Fibroblast of the aortic adventitia (primary cell): ENCODE measurements around the gene PPP1R26. TPM values are rescaled to one million over a fixed set of nuclear protein-coding genes. Genes with fewer than 3 reads are reported as not detected.
"Not testable (repeated sequence)": the region's sequence is repeated elsewhere in the genome, so short reads cannot be mapped to it uniquely, and the experiment has no call there.

Experiments used
- DNase-seq: peaks from one replicate; pipeline ENCODE4 v3.0.0-alpha.2; 2010; ENCODE audit warnings: low read depth
- H3K4me3 ChIP-seq: 2 replicates; pipeline ENCODE4 v1.5.1; 2011; ENCODE audit warnings: low read depth, mild to moderate bottlenecking, control low read depth, low read length, moderate library complexity
- total RNA-seq: library from RNA; depleted of rRNA; stranded (reverse); fragments of >200 nt; gene quantifications from 2 replicates; pipeline ENCODE4 v1.2.3, GENCODE V29; 2012; ENCODE audit warnings: low replicate concordance
- TF ChIP-seq, protein P1 (sequence below): IDR thresholded peaks from 2 replicates; pipeline ENCODE4 v1.5.1; 2011; ENCODE audit warnings: mild to moderate bottlenecking, low read length, control low read depth, inconsistent platforms; ENCODE audit not compliant: insufficient read depth

Gene PPP1R26
- total RNA-seq, 1 donor = 2.8 TPM

GRCh38 chr9:135508211-135508820 lies 28.7 kb downstream of the PPP1R26 start:
- H3K4me3 ChIP-seq = no peak overlapping the region
- TF ChIP-seq, protein P1, sequence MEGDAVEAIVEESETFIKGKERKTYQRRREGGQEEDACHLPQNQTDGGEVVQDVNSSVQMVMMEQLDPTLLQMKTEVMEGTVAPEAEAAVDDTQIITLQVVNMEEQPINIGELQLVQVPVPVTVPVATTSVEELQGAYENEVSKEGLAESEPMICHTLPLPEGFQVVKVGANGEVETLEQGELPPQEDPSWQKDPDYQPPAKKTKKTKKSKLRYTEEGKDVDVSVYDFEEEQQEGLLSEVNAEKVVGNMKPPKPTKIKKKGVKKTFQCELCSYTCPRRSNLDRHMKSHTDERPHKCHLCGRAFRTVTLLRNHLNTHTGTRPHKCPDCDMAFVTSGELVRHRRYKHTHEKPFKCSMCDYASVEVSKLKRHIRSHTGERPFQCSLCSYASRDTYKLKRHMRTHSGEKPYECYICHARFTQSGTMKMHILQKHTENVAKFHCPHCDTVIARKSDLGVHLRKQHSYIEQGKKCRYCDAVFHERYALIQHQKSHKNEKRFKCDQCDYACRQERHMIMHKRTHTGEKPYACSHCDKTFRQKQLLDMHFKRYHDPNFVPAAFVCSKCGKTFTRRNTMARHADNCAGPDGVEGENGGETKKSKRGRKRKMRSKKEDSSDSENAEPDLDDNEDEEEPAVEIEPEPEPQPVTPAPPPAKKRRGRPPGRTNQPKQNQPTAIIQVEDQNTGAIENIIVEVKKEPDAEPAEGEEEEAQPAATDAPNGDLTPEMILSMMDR = no peak
- no peak for DNase-seq

DNA sequence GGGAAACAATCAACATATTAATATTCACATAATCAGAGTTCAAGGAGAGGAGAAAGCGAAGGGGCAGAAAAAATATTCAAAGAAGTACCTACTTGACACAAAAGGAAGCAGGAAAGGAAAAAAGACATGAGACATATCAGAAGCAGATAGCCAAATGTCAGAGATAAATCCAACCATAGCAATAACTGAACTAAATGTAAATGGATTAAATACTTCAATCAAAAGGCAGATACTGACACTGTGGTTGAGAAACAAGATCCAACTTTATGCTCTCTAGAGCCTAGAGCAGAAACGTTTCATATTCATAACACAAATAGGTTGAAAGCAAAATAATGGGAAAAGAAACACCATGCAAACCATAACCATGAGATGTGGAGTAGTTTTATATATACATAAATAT lies 29.9 kb downstream of the PPP1R26 start:
- H3K4me3 ChIP-seq = no peak overlapping the region
- TF ChIP-seq, protein P1 = no peak
- DNase-seq = no peak

DNA sequence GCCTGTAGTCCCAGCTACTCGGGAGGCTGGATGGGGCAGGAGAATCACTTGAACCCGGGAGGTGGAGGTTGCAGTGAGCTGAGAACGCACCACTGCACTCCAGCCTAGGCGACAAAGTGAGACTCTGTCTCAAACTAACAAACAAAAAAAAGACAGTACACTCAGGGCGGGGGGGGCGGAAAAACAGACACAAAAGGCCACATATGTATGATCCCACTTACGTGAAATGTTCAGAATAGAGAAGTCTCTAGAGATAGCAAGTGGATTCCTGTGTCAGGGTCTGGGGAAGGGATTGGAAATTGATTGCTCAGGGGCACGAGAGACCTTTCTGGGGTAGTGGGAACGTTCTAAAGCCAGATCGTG lies 32.6 kb downstream of the PPP1R26 start:
- TF ChIP-seq, protein P1 = no peak
- DNase-seq = no peak

GRCh38 chr9:135512904-135513303 lies 33.3 kb downstream of the PPP1R26 start:
- TF ChIP-seq, protein P1 = no peak
- no peak overlapping the region for H3K4me3 ChIP-seq
- DNase-seq = no peak

More for the DNA sequence above, 32.6 kb downstream of the PPP1R26 start:
- H3K4me3 ChIP-seq = no peak overlapping the region

- H3K4me3 ChIP-seq = no peak overlapping the region
- TF ChIP-seq, protein P1 = no peak
- no peak for DNase-seq
Observed at GRCh38 chr9:135513351-135513846, 33.8 kb downstream of the PPP1R26 start.

GRCh38 chr9:135513906-135514305 lies 34.3 kb downstream of the PPP1R26 start:
- H3K4me3 ChIP-seq, DNase-seq: not testable (repeated sequence)

- H3K4me3 ChIP-seq = no peak overlapping the region
- TF ChIP-seq, protein P1 = no peak
- no peak for DNase-seq
Observed at GRCh38 chr9:135514342-135515082, 34.9 kb downstream of the PPP1R26 start.
